Natural killer cell (primary cell): ENCODE measurements around the gene HMX2. TPM values are rescaled to one million over a fixed set of nuclear protein-coding genes. Genes with fewer than 3 reads are reported as not detected.

Source experiments
- ATAC-seq, 3 donors: fragments of 150-1000 bp in 2 of 3; fragments of 200-7000 bp in 1 of 3; cut with Tn5 transposase; 1 replicate in 1 of 3; 2 replicates in 2 of 3; pipeline ENCODE4 v1.10.0; 2021; ENCODE audit warnings: mild to moderate bottlenecking in 2 of 3, moderate library complexity in 2 of 3
- DNase-seq, 2 donors: peaks; one replicate each; pipeline versions ENCODE4 v3.0.0 to v3.0.0-alpha.2; 2013 to 2021; ENCODE audit warnings: mixed read lengths in 1 of 2
- H3K27ac ChIP-seq: one replicate; pipeline ENCODE4 v1.5.1; 2013; ENCODE audit warnings: mild to moderate bottlenecking, low read length
- H3K27me3 ChIP-seq: one replicate; pipeline ENCODE4 v1.6.1; 2013; ENCODE audit warnings: low read length; ENCODE audit not compliant: control insufficient read depth, insufficient read depth
- H3K36me3 ChIP-seq: one replicate; pipeline ENCODE4 v1.6.1; 2013; ENCODE audit warnings: low read length; ENCODE audit not compliant: control insufficient read depth, insufficient read depth
- H3K4me1 ChIP-seq: one replicate; pipeline ENCODE4 v1.6.1; 2013; ENCODE audit warnings: low read length; ENCODE audit not compliant: control insufficient read depth, insufficient read depth
- H3K4me3 ChIP-seq: one replicate; pipeline ENCODE4 v1.5.1; 2013; ENCODE audit warnings: low read length
- H3K9me3 ChIP-seq: one replicate; pipeline ENCODE4 v1.6.1; 2013; ENCODE audit warnings: low read length; ENCODE audit not compliant: control insufficient read depth, insufficient read depth
- H3K27ac Mint-ChIP-seq, 2 donors: one replicate each; pipeline ENCODE4 v1.8.0; 2022; ENCODE audit warnings: mild to moderate bottlenecking in 2 of 2, mixed read lengths in 2 of 2, moderate library complexity in 1 of 2
- H3K27me3 Mint-ChIP-seq, 2 donors: one replicate each; pipeline ENCODE4 v1.8.0; 2022; ENCODE audit warnings: low read depth in 2 of 2, mixed read lengths in 2 of 2
- H3K36me3 Mint-ChIP-seq: one replicate; pipeline ENCODE4 v1.8.0; 2022; ENCODE audit warnings: mixed read lengths
- H3K4me1 Mint-ChIP-seq, 2 donors: one replicate each; pipeline ENCODE4 v1.8.0; 2022; ENCODE audit warnings: mixed read lengths in 2 of 2
- H3K4me3 Mint-ChIP-seq: one replicate; pipeline ENCODE4 v1.8.0; 2022; ENCODE audit warnings: mild to moderate bottlenecking, moderate library complexity, mixed read lengths
- H3K9me3 Mint-ChIP-seq, 2 donors: one replicate each; pipeline ENCODE4 v1.8.0; 2022; ENCODE audit warnings: mixed read lengths in 2 of 2
- CTCF ChIP-seq: fragments of 200-600 bp; IDR thresholded peaks from one replicate; pipeline ENCODE4 v1.8.0; 2022; ENCODE audit warnings: antibody characterized with exemption
- WGBS: methylation state at CpG from one replicate; pipeline ENCODE4 v1.1.7; 2013; ENCODE audit warnings: missing lambda C conversion rate; ENCODE audit not compliant: insufficient coverage; 5-methylcytosine and 5-hydroxymethylcytosine counted together
- intact Hi-C: fragments of 100-400 bp; cut with micrococcal nuclease; formaldehyde crosslinking; loops from one replicate; pipeline ENCODE4 v1.14.2; 2022
- total RNA-seq, 4 donors: library from RNA; stranded (reverse); fragments of 120-200 nt in 1 of 4; gene quantifications; one replicate each; pipeline versions ENCODE4 v1.2.3 to v1.2.4, GENCODE V29; 2013 to 2022

Gene HMX2
- total RNA-seq, 3 donors from 2014 or later (not counting 1 experiment from before 2014, with no cell fraction given), result not detected

GRCh38 chr10:123140164-123140982, 7.6 kb upstream of the HMX2 start:
- Mint-ChIP-seq H3K36me3 (no peaks in the 10 kb centered on the region), H3K4me3 (no peak overlapping the region), H3K4me1 (peaks cover 9 to 19% of the 10 kb centered on the region in 2 donors), H3K27me3 (peaks cover 73 to 83% of the 10 kb centered on the region in 2 donors), H3K27ac (no peak overlapping the region), H3K9me3 (no peaks in the 10 kb centered on the region)
- Histone ChIP-seq H3K27me3 (peaks cover 72% of the 10 kb centered on the region), H3K36me3 (no peaks in the 10 kb centered on the region), H3K4me3 (no peak overlapping the region), H3K27ac (no peak overlapping the region), H3K9me3 (no peaks in the 10 kb centered on the region), H3K4me1 (peaks cover 27% of the 10 kb centered on the region)
- 7% methylated on average over 43 of the region's 43 CpGs for WGBS
- DNase-seq (peak in 1 of 2 donors; percentile 50), ATAC-seq (no peak)
- no peak for TF ChIP-seq CTCF
- intact Hi-C loops, result no loop called here

- peaks cover 25% of the 10 kb centered on the region for H3K4me1 ChIP-seq
- no peak for TF ChIP-seq CTCF
- Mint-ChIP-seq H3K9me3 (no peaks in the 10 kb centered on the region), H3K4me3 (no peak overlapping the region), H3K27me3 (peaks cover 79 to 89% of the 10 kb centered on the region in 2 donors), H3K36me3 (no peaks in the 10 kb centered on the region), H3K4me1 (peaks cover 9 to 20% of the 10 kb centered on the region in 2 donors), H3K27ac (no peak overlapping the region)
- peaks cover 75% of the 10 kb centered on the region for H3K27me3 ChIP-seq
- no peaks in the 10 kb centered on the region for H3K36me3 ChIP-seq
- no peak for DNase-seq
- no peak overlapping the region for H3K4me3 ChIP-seq
- H3K27ac ChIP-seq, result no peak overlapping the region
- intact Hi-C loops, result no loop called here
- no peaks in the 10 kb centered on the region for H3K9me3 ChIP-seq
- 16% methylated on average over 6 of the region's 6 CpGs for WGBS
- no peak for ATAC-seq
Measured at GRCh38 chr10:123140983-123141390, 6.9 kb upstream of the HMX2 start.

- Histone ChIP-seq H3K27ac (no peak overlapping the region), H3K36me3 (no peaks in the 10 kb centered on the region), H3K9me3 (no peaks in the 10 kb centered on the region), H3K27me3 (peaks cover 74% of the 10 kb centered on the region), H3K4me3 (no peak overlapping the region), H3K4me1 (peaks cover 15% of the 10 kb centered on the region)
- DNase-seq (no peak), ATAC-seq (no peak)
- Mint-ChIP-seq H3K4me1 (peaks cover 2 to 13% of the 10 kb centered on the region in 2 donors), H3K9me3 (no peaks in the 10 kb centered on the region), H3K27me3 (peaks cover 82 to 90% of the 10 kb centered on the region in 2 donors), H3K36me3 (no peaks in the 10 kb centered on the region), H3K27ac (no peak overlapping the region), H3K4me3 (no peak overlapping the region)
- intact Hi-C loops, result no loop called here
- WGBS, result 11% methylated on average over 34 of the region's 38 CpGs
- TF ChIP-seq CTCF, result no peak
Measured at GRCh38 chr10:123141791-123142700, 5.9 kb upstream of the HMX2 start.
